Measurements from ENCODE around the gene NTM.

DNA sequence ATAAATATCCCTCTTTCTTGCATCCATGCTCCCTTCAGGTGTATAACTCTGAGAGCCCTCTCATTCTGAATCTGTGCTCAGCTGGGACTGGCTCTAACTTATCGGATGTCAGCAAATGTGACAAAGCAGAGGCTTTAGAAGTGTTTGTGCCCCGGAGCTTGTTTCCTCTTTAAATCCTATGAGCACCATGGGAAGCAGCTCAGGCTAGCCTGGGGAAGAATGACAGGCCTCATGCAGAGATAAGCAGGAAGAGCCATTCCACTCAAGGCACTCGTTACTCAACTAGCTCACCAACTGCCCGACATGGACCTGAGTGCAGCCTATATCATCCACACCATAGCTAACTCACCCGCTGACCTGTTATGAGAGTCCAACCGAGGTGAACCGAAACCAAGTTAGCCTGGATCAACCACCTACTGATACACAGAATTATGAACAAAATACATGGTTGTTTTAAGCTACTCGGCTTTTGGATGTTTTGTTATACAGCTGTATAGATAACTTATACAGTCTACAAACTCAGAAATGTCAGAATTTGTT lies 990.7 kb downstream of the NTM start:
- TF ChIP-seq, protein P1, sequence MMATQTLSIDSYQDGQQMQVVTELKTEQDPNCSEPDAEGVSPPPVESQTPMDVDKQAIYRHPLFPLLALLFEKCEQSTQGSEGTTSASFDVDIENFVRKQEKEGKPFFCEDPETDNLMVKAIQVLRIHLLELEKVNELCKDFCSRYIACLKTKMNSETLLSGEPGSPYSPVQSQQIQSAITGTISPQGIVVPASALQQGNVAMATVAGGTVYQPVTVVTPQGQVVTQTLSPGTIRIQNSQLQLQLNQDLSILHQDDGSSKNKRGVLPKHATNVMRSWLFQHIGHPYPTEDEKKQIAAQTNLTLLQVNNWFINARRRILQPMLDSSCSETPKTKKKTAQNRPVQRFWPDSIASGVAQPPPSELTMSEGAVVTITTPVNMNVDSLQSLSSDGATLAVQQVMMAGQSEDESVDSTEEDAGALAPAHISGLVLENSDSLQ (IDR thresholded peaks at IDR 0.05) = no peak
- TF ChIP-seq ELF4 (IDR thresholded peaks at IDR 0.05) = no peak
- TF ChIP-seq ARNT (IDR thresholded peaks at IDR 0.05) = no peak
- no peak for TF ChIP-seq ZNF384 (IDR thresholded peaks at IDR 0.05)
- TF ChIP-seq HDGF (IDR thresholded peaks at IDR 0.05; ENCODE audit: borderline replicate concordance) = no peak
- no peak for TF ChIP-seq CTBP1 (IDR thresholded peaks at IDR 0.05; ENCODE audit: borderline replicate concordance)
- TF ChIP-seq FOXM1 (IDR thresholded peaks at IDR 0.05; ENCODE audit: borderline replicate concordance) = no peak
- TF ChIP-seq NFRKB (IDR thresholded peaks at IDR 0.05) = no peak
- TF ChIP-seq SP1 (IDR thresholded peaks at IDR 0.05) = no peak
- no peak for TF ChIP-seq SUZ12 (IDR thresholded peaks at IDR 0.05)
- TF ChIP-seq BHLHE40 (IDR thresholded peaks at IDR 0.05; ENCODE audit: borderline replicate concordance) = no peak
- no peak for TF ChIP-seq LEF1 (IDR thresholded peaks at IDR 0.05; ENCODE audit: borderline replicate concordance)
